Ectodermal cell (in vitro differentiated cells): ENCODE data around the gene IFNGR2.
A peak's percentile ranks its signal among the peaks of the same experiment; 100 is the strongest.

Experiments used
- H3K27ac ChIP-seq: 2 replicates; pipeline ENCODE4 v1.7.0; 2013; ENCODE audit warnings: mild to moderate bottlenecking, low read depth, low read length; ENCODE audit not compliant: insufficient read depth, poor library complexity, severe bottlenecking
- H3K27me3 ChIP-seq: 2 replicates; pipeline ENCODE4 v1.7.0; 2013; ENCODE audit warnings: mild to moderate bottlenecking, low read length; ENCODE audit not compliant: insufficient read depth, control insufficient read depth, poor library complexity, severe bottlenecking
- H3K36me3 ChIP-seq: one replicate; pipeline ENCODE4 v1.7.0; 2013; ENCODE audit warnings: low read length; ENCODE audit not compliant: control insufficient read depth, insufficient read depth
- H3K4me1 ChIP-seq: one replicate; pipeline ENCODE4 v1.7.0; 2013; ENCODE audit warnings: low read length; ENCODE audit not compliant: control insufficient read depth, insufficient read depth
- H3K4me3 ChIP-seq: 2 replicates; pipeline ENCODE4 v1.7.0; 2013; ENCODE audit warnings: low read depth, low read length, control low read depth; ENCODE audit not compliant: insufficient read depth
- H3K9me3 ChIP-seq: 2 replicates; pipeline ENCODE4 v1.7.0; 2013; ENCODE audit warnings: mild to moderate bottlenecking, low read length, moderate library complexity; ENCODE audit not compliant: control insufficient read depth
- WGBS, 2 experiments: methylation state at CpG; one replicate each; pipeline ENCODE4 v1.1.7; 2013; ENCODE audit warnings: missing lambda C conversion rate in 2 of 2; 5-methylcytosine and 5-hydroxymethylcytosine counted together

IFNGR2 gene

DNA sequence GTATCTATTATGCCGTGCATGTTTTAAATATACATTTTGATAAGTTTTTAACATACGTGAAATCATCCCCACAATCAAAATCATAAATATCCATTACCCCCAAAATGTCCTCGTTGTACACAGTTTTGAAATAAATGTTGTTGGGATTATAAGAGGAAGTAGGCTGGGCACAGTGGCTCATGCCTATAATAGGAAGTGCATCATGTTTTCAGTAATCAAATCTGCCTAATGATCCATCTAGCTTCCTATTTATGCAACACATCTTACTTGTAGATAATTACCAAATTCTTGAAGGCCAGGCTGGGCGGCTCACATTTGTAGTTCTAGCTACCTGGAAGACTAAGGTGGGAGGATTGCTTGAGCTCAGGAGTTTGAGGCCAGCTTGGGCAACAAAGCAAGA lies 15.0 kb upstream of the IFNGR2 start:
- WGBS, 2 experiments = 93 to 100% methylated on average over 1 to 2 of the region's 4 CpGs
- Histone ChIP-seq H3K4me1 (no peaks in the 10 kb centered on the region), H3K9me3 (no peaks in the 10 kb centered on the region), H3K4me3 (no peak overlapping the region), H3K27me3 (no peaks in the 10 kb centered on the region), H3K27ac (no peak overlapping the region), H3K36me3 (no peaks in the 10 kb centered on the region)

DNA sequence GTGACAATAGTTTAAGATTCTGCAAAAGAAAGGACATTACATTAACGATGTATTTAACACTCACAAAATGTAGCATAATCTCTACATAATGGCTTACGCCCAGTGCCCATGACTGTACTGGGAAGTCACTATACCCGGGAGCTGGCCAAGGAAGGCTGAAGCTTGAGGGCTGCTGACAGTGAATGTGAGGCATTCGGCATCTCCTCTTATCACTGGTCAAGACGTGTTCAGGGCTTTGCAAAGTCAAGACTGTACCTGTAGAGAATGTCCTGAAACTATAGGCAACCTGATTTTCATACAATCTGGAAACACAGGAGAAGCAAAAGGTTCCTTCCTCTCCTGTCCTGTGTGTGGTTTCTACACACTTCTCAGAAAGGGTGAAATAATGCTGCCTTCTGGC lies 12.7 kb upstream of the IFNGR2 start:
- no peaks in the 10 kb centered on the region for H3K4me1 ChIP-seq
- H3K4me3 ChIP-seq = no peak overlapping the region
- no peaks in the 10 kb centered on the region for H3K27me3 ChIP-seq
- H3K9me3 ChIP-seq = no peaks in the 10 kb centered on the region
- 93 to 95% methylated on average over 5 of the region's 5 CpGs for WGBS, 2 experiments
- no peak overlapping the region for H3K27ac ChIP-seq
- H3K36me3 ChIP-seq = no peaks in the 10 kb centered on the region

DNA sequence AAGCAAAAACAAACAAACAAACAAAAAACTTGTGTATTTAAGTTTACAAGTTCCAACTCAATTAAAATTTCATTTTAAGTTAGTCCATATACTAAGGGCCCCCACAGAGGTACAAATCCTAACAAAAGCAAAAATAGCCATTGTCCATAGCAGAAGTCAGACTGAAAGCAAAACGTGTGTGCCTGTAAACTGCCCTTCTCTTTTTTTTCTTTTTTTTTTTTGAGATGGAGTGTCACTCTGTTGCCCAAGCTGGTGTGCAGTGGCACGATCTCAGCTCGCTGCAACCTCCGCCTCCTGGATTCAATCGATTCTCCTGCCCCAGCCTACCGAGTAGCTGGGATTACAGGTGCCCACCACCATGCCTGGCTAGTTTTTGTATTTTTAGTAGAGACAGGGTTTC lies 11.6 kb upstream of the IFNGR2 start:
- H3K4me3 ChIP-seq = no peak overlapping the region
- no peak overlapping the region for H3K27ac ChIP-seq
- no peaks in the 10 kb centered on the region for H3K9me3 ChIP-seq
- peaks cover 5% of the 10 kb centered on the region for H3K4me1 ChIP-seq
- no peaks in the 10 kb centered on the region for H3K36me3 ChIP-seq
- WGBS, 2 experiments = 87 to 90% methylated on average over 6 of the region's 6 CpGs
- H3K27me3 ChIP-seq = no peaks in the 10 kb centered on the region

- Histone ChIP-seq H3K9me3 (no peaks in the 10 kb centered on the region), H3K36me3 (no peaks in the 10 kb centered on the region), H3K27ac (peak overlapping the region; percentile 55), H3K4me1 (peaks cover 5% of the 10 kb centered on the region), H3K4me3 (no peak overlapping the region), H3K27me3 (no peaks in the 10 kb centered on the region)
- 82 to 86% methylated on average over 11 of the region's 11 CpGs for WGBS, 2 experiments
Observed at GRCh38 chr21:33392284-33392985, 10.8 kb upstream of the IFNGR2 start.

DNA sequence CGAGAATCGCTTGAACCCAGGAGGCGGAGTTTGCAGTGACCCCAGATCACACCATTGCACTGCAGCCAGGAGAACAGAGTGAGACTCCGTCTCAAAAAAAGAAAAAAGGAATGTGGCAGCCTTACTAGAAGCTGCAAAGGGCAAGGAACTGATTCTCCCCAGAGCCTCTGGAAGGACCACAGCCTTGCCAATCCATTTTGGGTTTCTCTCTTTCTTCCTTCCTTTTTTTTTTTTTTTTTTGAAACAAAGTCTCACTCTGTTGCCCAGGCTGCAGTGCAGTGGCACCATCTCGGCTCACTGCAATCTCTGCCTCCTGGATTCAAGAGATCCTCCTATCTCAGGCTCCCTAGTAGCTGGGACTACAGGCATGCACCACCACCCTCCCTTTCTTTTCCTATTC lies 9.9 kb upstream of the IFNGR2 start:
- Histone ChIP-seq H3K4me3 (no peak overlapping the region), H3K36me3 (no peaks in the 10 kb centered on the region), H3K4me1 (peaks cover 5% of the 10 kb centered on the region), H3K27me3 (no peaks in the 10 kb centered on the region), H3K27ac (no peak overlapping the region), H3K9me3 (no peaks in the 10 kb centered on the region)
- 78 to 80% methylated on average over 5 of the region's 5 CpGs for WGBS, 2 experiments

DNA sequence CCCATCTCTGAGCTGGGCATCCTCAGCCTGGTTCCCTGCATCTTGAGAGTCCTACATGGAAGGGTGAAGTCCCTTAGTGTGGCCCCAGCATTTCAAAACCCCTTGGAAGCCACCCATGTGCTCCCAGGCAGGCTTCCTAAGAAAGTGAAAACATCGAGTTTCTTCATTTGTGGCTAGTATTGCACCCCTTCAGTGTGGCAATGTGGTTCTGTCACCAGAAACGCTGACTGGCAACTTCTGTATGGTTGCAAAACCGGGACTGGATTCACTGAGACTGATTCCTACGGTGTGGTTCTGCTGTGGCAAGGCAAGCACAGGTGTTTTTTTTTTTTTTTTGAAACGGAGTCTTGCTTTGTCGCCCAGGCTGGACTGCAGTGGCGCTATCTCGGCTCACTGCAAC lies 9.0 kb upstream of the IFNGR2 start:
- H3K9me3 ChIP-seq = no peaks in the 10 kb centered on the region
- no peaks in the 10 kb centered on the region for H3K36me3 ChIP-seq
- no peak overlapping the region for H3K27ac ChIP-seq
- H3K4me3 ChIP-seq = no peak overlapping the region
- WGBS, 2 experiments = 96 to 97% methylated on average over 7 to 8 of the region's 8 CpGs
- H3K27me3 ChIP-seq = no peaks in the 10 kb centered on the region
- H3K4me1 ChIP-seq = peaks cover 5% of the 10 kb centered on the region

GRCh38 chr21:33395891-33396331 lies 7.3 kb upstream of the IFNGR2 start:
- H3K27ac ChIP-seq = no peak overlapping the region
- no peaks in the 10 kb centered on the region for H3K27me3 ChIP-seq
- H3K4me1 ChIP-seq = peaks cover 5% of the 10 kb centered on the region
- no peaks in the 10 kb centered on the region for H3K36me3 ChIP-seq
- H3K9me3 ChIP-seq = no peaks in the 10 kb centered on the region
- H3K4me3 ChIP-seq = no peak overlapping the region
- 81 to 88% methylated on average over 6 of the region's 6 CpGs for WGBS, 2 experiments

- 89 to 96% methylated on average over 6 of the region's 6 CpGs for WGBS, 2 experiments
- Histone ChIP-seq H3K9me3 (no peaks in the 10 kb centered on the region), H3K27me3 (no peaks in the 10 kb centered on the region), H3K4me3 (no peak overlapping the region), H3K36me3 (no peaks in the 10 kb centered on the region), H3K4me1 (peaks cover 5% of the 10 kb centered on the region), H3K27ac (no peak overlapping the region)
Observed at GRCh38 chr21:33396436-33396835, 6.8 kb upstream of the IFNGR2 start.

- Histone ChIP-seq H3K36me3 (no peaks in the 10 kb centered on the region), H3K4me3 (no peak overlapping the region), H3K4me1 (peaks cover 5% of the 10 kb centered on the region), H3K27ac (no peak overlapping the region), H3K9me3 (no peaks in the 10 kb centered on the region), H3K27me3 (no peaks in the 10 kb centered on the region)
- WGBS, 2 experiments = 82 to 96% methylated on average over 5 of the region's 5 CpGs
Observed at GRCh38 chr21:33396951-33397350, 6.3 kb upstream of the IFNGR2 start.

DNA sequence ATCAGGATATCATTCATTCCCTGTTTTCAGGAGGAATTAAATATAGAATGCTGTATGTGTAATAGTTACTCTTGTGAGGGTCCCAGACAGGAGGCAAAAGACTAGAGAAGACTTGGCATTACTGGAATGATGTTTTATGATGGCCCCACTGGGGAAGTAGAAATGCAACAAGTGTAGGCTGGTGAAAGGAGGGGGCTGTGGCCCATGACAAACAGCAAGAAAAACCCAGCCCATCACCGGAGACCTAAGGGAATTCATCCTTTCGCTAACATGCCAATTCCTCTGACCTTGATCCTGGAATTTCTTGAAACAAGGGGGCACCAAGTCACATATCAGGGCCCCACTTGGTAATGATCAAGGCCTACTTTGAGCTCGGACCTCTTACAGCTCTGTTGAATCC lies 5.5 kb upstream of the IFNGR2 start:
- H3K27ac ChIP-seq = no peak overlapping the region
- no peaks in the 10 kb centered on the region for H3K9me3 ChIP-seq
- H3K36me3 ChIP-seq = no peaks in the 10 kb centered on the region
- H3K4me1 ChIP-seq = peaks cover 5% of the 10 kb centered on the region
- H3K27me3 ChIP-seq = no peaks in the 10 kb centered on the region
- H3K4me3 ChIP-seq = no peak overlapping the region
- WGBS, 2 experiments = 94 to 96% methylated on average over 3 of the region's 3 CpGs

- H3K36me3 ChIP-seq = no peaks in the 10 kb centered on the region
- H3K4me3 ChIP-seq = no peak overlapping the region
- WGBS, 2 experiments = 86 to 91% methylated on average over 5 of the region's 5 CpGs
- no peaks in the 10 kb centered on the region for H3K9me3 ChIP-seq
- no peaks in the 10 kb centered on the region for H3K27me3 ChIP-seq
- peaks cover 5% of the 10 kb centered on the region for H3K4me1 ChIP-seq
- H3K27ac ChIP-seq = no peak overlapping the region
Observed at GRCh38 chr21:33398361-33398760, 4.9 kb upstream of the IFNGR2 start.
